Fibroblast of the conjunctiva (primary cell): Measurements from ENCODE around the gene TANC1.
A peak's percentile ranks its signal among the peaks of the same experiment; 100 is the strongest.

ENCODE experiments used
- DNase-seq: peaks from one replicate; pipeline ENCODE4 v3.0.0-alpha.2; 2010; ENCODE audit warnings: low read depth

Gene TANC1

DNA sequence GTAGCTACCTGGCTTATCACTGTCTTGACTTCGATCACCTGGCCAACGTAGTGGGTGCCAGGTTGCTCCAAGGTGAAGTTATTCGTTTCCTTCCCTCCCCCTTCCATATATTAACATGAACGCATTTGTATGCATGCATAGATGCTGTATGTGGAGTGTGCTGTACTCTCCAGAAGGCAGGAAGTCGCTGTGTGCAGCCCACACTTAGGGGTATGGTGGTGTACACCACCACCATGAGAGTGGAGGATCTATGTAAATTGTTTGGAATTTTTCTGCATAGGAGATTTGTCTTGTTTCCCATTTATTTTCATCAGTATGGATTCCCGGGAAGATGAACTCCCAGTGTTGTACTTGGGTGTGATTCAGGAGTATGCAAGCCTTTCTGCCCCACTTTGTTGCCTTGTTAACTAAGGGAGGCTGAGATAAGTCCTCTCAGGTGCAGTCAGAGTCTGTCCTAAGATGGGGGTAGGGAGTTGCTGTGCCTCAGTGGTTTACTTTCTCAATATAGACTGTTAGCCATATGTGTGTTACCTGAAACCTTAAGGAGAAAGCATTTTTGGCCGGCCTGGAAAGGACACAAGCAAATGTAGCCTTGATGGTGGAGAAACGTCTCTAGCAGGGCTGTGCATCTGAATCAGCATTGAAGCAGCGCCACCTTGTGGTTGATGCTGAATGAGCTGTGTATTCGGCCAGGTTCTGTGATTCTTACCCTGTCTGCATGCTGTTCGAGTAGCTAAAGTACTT lies 149.8 kb downstream of the TANC1 start:
- peak; percentile 74 for DNase-seq

- DNase-seq = no peak
These were observed 150.5 kb downstream of the TANC1 start for GRCh38 chr2:159118859-159119500.

DNA sequence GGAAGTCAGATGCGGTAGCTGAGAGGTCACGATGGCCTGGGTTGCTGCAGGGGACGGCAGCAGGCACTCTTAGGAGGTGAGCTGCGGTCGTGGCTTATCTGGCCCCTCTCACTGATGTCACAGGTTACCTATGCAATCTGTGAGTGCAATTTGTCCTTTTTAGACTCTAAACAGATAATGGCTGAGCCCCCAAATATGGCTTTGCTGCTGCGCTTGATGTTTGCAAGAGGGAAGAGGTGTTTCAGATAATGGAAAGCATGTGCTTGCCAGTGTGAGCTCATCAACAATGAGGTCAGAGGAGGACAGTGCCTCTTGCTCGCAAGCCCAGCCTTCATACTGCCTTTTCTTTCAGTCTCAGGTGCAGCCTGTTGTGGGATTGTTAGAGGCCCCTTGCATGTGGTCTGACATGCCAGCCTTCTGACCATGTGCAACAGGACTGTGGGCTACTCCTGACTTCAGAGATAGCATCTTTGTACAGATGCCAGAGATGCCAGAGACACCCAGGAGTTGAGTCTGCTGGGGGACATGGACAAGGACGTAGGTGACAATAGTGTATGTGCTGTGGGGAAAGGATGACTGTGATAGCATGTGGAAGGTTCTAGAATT lies 151.3 kb downstream of the TANC1 start:
- DNase-seq = no peak

DNA sequence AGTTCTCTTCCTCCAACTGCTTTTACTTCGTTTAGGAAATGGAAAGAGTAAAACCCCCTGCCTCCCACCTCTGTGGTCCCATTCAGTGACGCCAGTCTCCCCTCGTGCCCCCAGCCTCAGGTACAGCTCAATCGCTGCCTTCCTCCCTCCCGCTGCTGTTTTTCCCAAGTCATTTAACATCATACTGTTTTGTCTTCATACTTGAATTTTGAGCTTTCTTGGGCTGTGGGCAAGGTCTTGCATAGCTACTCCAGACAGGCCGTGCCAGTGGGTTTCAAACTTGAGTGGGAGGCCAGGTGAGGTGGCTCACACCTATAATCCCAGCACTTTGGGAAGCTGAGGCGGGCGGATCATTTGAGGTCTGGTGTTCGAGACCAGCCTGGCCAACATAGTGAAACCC lies 155.3 kb downstream of the TANC1 start:
- DNase-seq = no peak

DNA sequence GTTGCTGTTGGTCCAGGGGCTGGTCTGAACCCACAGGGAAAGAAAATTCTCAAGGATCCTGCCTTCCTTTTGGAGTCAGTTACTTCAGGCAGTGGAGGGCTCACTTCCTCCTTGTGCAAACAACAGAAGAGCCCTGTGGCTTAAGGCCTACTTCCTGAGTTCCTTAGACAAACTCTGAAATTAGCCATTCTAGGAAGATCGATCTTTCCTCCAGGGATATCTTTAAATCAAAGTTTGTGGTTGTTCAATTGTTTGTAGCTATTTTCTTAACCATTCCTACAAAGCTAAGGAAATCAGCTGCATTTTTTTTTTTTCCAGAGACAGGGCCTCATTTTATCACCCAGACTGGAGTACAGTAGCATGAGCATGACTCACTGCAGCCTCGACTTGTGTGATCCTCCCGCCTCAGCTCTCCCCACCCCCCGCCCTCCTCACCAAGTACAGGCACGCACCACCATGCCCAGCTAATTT lies 156.0 kb downstream of the TANC1 start:
- peak; percentile 62 for DNase-seq

GRCh38 chr2:159124931-159125467 lies 156.6 kb downstream of the TANC1 start:
- no peak for DNase-seq

GRCh38 chr2:159125858-159126257 lies 157.4 kb downstream of the TANC1 start:
- DNase-seq = no peak

DNA sequence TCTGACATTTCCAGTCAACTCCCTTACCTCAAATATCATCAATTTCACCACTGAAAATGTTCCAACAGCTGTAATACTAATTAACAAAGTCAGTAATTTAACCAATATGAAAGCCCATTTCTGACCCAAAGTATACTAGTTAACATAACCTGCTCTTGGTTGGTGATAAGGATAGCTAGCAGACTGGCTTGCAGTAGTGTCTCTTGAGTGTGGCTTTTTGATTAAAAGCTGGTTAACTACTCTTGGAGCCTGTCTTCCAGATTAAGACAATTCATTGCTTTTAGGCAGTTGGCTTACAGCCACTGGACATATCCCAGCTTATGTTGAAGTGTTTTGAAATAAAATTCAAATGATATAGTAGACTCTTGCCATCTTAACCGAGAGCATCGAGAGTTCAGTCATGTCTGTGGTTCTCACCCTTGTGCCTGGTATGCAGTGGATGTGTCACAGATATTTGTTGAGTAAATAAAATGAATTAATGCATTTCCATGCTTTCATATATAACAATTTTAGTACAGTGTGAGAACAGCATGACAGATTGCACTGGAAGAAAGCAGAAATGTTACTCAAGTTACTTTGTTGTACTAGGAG lies 158.1 kb downstream of the TANC1 start:
- no peak for DNase-seq

DNA sequence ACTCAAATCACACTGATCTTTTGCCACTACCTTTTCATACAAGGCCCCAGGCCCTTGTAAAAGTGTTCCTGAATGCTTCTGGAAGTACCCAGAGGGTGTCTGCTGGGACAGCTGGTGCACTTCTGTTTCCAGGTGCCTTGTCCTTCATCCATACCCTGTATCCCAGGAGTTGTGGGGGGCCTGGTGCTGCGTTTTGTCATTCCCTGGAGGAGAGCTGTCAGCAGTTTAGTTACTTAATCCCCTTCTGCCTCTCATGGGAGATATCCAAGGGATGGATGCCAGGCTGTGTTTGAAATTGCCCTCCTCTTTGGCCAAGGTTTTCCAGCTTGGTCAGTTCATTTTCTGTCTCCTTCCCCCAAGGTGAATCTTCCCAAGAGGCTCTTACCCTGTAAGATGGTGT lies 159.8 kb downstream of the TANC1 start:
- DNase-seq = no peak

DNA sequence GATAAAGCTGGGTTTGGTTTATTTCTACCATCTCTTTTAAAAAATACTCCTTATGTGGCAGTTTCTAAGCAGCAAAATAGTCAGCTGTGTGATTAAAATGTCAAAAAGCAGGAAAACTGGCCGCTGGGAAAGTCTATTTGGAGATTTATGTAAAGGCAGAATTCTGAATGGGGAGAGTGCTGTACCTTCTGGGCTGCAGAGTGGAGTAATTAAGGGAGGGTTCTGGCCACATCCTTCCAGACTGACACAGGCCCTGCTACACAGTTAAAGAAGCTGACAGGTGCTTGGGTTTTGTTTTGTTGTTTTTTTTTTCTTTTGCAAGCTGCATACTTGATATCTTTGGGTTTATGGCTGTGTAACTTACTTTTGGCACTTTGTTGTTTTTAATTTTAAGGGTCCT lies 160.8 kb downstream of the TANC1 start:
- no peak for DNase-seq

DNA sequence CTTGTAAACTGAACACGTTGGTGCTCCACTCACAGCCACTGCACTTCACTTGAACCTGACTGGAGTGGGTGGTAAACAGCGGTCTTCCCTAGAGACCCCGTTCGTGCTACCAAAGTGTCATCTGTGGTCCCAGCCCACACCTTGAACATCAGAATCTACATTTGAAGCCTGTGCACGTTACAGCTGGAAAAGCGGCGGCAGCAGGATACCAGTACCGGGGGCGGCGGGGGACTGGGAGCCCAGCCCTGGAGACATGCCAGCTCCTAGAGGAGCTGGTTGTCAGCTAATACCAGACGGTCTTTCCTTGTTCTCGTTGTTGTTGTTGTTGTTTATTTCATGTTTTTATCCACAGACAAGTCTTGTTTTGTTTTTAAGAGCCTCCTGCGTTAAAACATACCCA lies 161.4 kb downstream of the TANC1 start:
- no peak for DNase-seq

- DNase-seq = no peak
These were observed 161.9 kb downstream of the TANC1 start for GRCh38 chr2:159130302-159130701.

DNA sequence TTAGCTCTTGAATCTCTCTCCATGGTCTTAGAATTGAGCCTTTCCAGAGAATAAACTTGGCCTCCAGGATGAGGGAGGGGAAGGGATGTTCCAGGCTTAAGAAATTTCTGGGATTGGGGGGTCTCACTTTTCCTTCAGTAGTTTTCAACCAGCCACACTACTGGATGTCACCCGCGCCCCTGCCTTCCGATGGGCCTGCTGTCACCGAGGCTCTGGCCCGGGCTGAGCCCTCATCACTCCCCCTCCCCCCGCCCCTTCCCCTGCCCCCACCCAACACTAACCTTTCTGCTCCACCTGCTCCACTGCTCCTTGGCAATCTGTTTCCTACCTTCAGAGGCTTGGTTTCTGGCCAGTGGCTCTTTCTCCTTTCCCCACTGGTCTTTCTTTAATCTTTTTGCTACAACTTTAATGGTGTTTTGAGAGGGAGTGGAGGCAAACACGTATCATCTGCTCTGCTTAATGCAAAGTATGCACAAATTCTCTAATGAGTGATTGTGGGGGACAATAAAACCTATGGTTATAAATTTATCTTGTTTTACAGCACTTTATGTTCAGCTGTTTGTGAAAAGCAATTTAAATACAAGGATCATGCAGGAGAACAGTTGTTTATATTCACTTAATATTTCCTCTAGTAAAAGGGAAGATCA lies 162.9 kb downstream of the TANC1 start:
- DNase-seq = no peak

GRCh38 chr2:159131914-159132281 lies 163.5 kb downstream of the TANC1 start:
- peak; percentile 53 for DNase-seq

GRCh38 chr2:159133797-159134196 lies 165.4 kb downstream of the TANC1 start:
- no peak for DNase-seq

DNA sequence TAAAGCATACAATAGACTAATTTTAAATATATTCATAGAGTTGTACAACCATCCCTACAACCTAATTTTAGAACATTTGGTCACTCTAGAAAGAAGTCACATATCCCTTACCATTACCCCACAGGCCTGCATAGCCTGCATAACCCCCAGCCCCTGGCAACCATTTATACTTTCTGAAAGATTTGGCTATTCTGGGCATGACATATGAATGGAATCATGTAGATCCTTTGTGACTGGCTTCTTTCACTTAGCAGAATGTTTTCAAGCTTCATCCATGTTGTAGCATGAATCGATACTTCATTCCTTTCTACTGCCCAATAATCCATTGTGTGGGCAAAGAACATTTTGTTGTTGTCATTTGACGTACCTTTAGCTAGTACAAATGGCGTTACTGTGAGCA lies 166.5 kb downstream of the TANC1 start:
- no peak for DNase-seq

DNA sequence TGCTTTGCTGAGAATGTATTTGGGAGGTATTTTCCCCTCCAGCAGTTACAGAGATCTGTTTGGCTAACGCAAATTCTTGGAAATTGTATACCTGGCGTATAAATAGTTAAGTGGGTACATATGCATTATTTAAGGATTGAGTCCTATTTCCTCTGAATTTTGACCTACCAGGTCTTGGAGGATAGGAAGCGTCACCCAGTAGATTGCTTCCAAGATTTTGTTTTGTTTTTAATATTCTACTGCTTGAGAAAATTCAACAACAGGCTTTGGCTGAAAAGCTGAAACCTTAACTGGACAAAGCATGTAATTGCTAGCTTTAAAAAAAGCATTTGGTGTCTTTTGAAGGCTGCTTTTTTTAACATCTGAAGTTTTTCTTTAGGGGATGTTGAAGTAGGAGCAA lies 168.0 kb downstream of the TANC1 start:
- no peak for DNase-seq

DNA sequence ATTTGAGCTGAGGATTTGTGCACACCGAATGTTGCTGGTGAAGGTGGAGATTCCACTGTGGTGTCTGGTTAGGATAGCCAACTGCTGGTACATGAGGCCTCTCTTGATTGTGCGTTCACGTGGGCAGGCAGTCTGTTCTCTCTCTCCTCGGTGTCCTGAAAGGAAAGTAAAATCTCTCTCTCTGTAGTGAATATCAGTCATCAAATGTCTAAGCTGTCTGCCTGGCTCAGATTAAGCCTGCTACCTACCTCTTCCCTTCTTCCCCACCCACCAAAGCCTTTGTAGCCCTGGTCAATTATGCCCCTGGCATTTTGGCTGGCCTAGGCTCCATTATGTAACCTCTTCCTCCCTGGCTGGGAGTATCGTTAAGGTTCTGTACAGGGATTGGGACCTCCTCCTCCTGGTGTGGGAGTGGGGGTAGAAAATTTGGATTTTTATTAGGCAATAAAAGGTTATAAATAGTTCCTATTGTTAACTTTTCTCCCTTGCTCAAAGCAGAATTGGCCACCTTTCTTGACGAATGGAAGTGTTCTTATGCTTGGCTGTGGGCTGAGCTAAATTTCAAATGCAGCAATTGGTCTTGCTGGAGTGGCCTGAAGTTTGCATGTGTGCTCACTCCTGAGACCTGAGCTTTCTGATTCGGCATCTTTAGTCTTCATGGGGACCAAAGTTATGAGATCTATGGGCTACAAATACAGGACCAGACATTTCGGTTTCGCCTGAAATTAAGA lies 169.2 kb downstream of the TANC1 start:
- DNase-seq = no peak

- DNase-seq = no peak
These were observed 170.3 kb downstream of the TANC1 start for GRCh38 chr2:159138642-159139182.

GRCh38 chr2:159139216-159139933 lies 170.9 kb downstream of the TANC1 start:
- no peak for DNase-seq
